Measurements from ENCODE around the gene PGAP6. TPM values are rescaled to one million over a fixed set of nuclear protein-coding genes. Genes with fewer than 3 reads are reported as not detected.

Gene PGAP6
- total RNA-seq, 1 donor from 2014 or later, result 114 TPM

DNA sequence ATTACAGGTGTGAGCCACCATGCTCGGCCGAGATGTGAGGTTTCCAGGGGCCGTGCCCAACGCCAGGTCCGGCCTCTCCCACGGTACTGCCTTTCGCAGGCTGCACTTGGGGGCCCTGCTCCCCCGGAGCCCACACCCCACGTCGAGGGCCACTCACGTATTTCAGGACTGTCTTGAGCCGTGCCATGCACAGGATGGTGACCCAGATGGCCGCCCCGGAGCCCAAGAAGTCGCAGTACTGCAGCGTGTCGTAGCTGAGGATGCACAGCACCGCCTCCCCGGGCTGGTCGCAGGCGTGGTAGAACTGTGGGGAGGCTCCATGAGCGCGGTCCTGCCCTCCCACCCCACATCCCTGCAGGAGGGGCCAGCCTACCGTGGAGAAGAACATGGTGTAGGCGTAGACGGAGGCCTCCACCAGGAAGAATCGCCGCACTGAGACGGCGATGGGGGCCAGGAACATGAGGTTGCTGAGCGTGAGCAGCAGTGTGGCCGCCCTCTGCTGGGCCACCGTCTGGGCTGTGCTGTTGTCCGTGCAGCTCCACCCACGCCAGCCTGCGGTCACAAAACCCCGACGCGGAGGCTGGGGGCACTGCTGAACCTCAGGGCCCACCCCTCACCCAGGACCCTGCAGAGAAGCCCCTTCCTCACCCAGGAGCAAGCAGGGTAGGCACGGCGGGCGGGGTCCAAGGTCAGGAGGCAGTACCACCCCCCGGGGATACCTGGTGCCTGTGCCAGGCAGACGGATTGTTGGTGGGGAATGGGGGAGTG, 7.7 kb downstream of the PGAP6 start:
- no peak for TF ChIP-seq CTCF (IDR thresholded peaks at IDR 0.05; ENCODE audit: insufficient read depth, low read length, poor library complexity, severe bottlenecking)
- DNase-seq (ENCODE audit: low read depth), result no peak
- H3K4me3 ChIP-seq (ENCODE audit: low read depth, low read length), result no peak overlapping the region
- H3K27me3 ChIP-seq (ENCODE audit: control insufficient read depth, insufficient read depth, low read length), result no peaks in the 10 kb centered on the region
- peaks cover 5% of the 10 kb centered on the region for H3K36me3 ChIP-seq (ENCODE audit: control insufficient read depth, insufficient read depth, low read length)

- no peak for TF ChIP-seq CTCF (IDR thresholded peaks at IDR 0.05; ENCODE audit: insufficient read depth, low read length, poor library complexity, severe bottlenecking)
- H3K27me3 ChIP-seq (ENCODE audit: control insufficient read depth, insufficient read depth, low read length), result no peaks in the 10 kb centered on the region
- no peak overlapping the region for H3K4me3 ChIP-seq (ENCODE audit: low read depth, low read length)
- peaks cover 5% of the 10 kb centered on the region for H3K36me3 ChIP-seq (ENCODE audit: control insufficient read depth, insufficient read depth, low read length)
- DNase-seq (ENCODE audit: low read depth), result no peak
Measured at GRCh38 chr16:373020-373598, 8.7 kb downstream of the PGAP6 start.

GRCh38 chr16:372302-372983, 9.3 kb downstream of the PGAP6 start:
- Histone ChIP-seq H3K27me3 (ENCODE audit: control insufficient read depth, insufficient read depth, low read length) (no peaks in the 10 kb centered on the region), H3K36me3 (ENCODE audit: control insufficient read depth, insufficient read depth, low read length) (peaks cover 5% of the 10 kb centered on the region), H3K4me3 (ENCODE audit: low read depth, low read length) (no peak overlapping the region)
- DNase-seq (ENCODE audit: low read depth), result no peak
- TF ChIP-seq CTCF (IDR thresholded peaks at IDR 0.05; ENCODE audit: insufficient read depth, low read length, poor library complexity, severe bottlenecking), result no peak

DNA sequence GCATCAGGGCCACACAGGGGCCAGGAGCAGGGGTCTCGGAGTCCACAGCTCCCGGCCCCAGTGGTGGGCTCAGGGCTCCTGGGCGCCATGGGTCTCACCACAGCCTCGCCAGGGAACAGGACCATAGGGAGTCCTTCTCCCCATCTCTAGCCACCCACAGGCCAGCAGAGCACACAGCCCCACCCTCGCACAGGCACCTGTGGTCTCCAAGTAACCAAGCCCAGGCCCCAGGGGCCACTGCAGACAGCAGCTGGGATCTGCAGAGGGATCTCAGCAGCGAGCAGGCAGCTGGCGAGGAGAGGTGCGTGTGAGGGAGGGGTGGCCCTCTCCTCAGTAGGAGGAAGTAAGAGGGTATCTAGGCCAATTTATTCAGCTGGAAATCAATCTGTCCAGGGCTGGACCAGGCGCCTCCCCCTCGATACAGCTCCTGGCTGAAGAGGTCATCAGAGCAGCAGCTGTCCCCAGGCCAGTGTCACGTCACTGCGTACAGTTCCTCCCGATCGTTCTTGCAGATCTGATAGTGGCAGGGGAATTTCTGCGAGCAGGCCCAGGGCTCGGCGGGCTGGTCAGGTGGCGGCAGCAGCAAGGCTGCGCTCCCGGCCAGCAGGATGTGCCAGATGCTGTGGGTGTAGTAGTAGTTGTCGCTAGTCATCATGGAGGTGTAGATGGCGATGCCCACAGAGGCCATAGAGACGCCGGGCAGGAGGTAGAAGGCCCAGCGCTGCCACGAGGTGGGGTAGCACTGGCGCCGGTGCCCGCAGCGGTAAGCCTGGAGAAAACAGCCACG, 10.1 kb downstream of the PGAP6 start:
- Histone ChIP-seq H3K27me3 (ENCODE audit: control insufficient read depth, insufficient read depth, low read length) (no peaks in the 10 kb centered on the region), H3K4me3 (ENCODE audit: low read depth, low read length) (no peak overlapping the region), H3K36me3 (ENCODE audit: control insufficient read depth, insufficient read depth, low read length) (peaks cover 5% of the 10 kb centered on the region)
- no peak for TF ChIP-seq CTCF (IDR thresholded peaks at IDR 0.05; ENCODE audit: insufficient read depth, low read length, poor library complexity, severe bottlenecking)
- no peak for DNase-seq (ENCODE audit: low read depth)

- Histone ChIP-seq H3K4me3 (ENCODE audit: low read depth, low read length) (no peak overlapping the region), H3K27me3 (ENCODE audit: control insufficient read depth, insufficient read depth, low read length) (no peaks in the 10 kb centered on the region), H3K36me3 (ENCODE audit: control insufficient read depth, insufficient read depth, low read length) (peaks cover 5% of the 10 kb centered on the region)
- no peak for TF ChIP-seq CTCF (IDR thresholded peaks at IDR 0.05; ENCODE audit: insufficient read depth, low read length, poor library complexity, severe bottlenecking)
- DNase-seq (ENCODE audit: low read depth), result no peak
Measured at GRCh38 chr16:370979-371514, 10.7 kb downstream of the PGAP6 start.

Measured in kidney epithelial cell (primary cell).